NCI-H345 (cell line): Measurements from ENCODE around the gene SH2D4B.

Experiments
- DNase-seq: peaks from one replicate; lab custom pipeline; 2025; lab: John Stamatoyannopoulos, UW

Gene SH2D4B

DNA sequence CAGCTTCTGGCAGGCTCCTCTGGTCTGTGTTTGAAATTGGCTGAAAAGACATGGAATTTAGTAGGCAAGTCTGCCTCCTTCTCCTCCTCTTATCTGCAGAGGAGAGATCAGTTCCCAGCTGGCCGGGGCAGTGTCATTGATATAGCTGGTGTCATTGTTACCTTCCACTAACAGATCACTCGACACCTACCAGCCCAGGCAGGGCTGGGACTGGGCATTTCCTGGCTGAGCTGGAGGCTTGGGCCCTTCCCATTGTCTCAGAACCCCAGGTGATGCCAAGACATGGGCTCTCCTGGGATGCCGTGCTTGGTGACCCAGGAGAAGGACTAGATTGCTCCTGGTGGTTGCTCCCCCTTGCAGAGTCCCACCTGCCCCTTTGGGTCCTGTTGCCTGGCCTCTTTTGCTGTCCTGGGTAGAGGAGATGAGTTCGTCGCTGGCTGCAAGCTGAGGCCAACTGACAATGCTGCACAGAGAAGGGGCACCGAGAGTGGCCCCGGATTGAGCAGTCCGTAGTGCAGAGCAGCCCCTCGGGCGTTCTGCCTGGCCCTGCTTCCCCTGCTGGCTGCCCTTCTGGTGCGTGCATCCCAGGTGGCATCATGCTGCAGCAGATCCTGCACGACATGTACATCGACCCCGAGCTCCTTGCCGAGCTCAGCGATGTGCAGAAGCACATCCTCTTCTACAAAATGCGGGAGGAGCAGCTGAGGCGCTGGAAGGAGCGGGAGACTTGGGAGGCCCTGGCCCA is at the start of gene SH2D4B:
Gene SH2D4B, plus strand, starts transcription at position 167 of the 745 bp plus-strand sequence. Its CDS starts 430 bp downstream, at position 597.
- DNase-seq, result no peak

DNA sequence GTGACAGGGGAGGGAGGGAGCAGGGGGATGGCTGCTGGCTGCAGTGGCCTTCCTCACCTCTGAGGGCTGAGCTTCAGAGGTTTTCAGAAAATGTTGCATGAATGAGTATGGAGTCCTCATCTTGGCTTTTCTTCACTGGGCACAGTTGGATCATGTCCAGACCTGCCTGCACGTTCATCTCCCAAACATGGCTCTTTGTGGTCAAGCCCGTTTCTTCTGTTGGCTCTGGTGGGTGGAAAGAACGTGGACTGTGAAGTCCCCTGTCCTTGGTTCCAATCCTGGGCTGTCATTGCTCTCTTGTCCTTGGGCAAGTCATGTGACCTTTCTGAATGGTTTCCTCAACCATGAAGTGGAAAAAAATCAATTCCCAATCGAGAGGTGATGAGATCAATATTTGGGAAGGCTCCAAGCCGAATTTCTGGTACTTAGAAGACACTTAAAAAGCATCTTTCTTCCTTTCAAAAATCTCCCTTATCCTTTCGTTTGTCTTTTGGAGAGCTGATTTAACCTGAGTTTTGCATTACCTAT is 49.1 kb upstream of the SH2D4B start:
- no peak for DNase-seq

DNA sequence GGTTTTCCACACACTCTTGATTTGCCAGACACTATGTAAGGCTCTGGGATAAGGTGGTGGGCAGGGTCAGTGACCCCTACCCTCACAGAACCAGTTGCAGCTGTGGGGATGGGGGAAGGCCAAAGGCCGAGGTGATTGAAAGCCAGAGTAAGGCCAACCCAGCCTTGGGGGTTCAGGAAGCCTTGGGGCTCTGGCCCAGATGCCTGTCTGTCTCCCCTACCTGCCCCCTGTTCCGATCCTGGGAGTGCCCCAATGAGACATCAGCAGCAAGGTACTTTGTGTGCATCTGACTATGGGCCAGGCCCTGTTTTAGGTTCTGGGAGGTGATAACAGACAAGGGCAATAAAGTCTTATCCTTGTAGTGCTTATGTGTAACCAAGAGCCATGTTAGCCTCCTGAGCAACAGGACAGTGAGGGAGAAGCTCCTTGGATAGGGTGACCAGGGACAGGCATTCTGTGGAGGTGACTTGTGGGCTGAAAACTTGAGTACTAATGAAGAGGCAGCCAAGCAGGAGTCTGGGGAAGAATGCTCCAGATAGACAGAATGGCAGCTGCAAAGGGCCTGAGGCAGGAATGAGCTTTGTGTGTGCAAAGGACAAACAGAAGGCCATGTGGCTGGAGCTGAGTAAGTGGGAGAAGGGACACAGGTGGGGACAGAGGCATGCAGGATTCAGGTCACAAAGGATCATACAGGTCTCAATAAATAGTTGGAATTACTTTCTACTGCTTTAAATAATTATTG is 48.2 kb upstream of the SH2D4B start:
- no peak for DNase-seq

DNA sequence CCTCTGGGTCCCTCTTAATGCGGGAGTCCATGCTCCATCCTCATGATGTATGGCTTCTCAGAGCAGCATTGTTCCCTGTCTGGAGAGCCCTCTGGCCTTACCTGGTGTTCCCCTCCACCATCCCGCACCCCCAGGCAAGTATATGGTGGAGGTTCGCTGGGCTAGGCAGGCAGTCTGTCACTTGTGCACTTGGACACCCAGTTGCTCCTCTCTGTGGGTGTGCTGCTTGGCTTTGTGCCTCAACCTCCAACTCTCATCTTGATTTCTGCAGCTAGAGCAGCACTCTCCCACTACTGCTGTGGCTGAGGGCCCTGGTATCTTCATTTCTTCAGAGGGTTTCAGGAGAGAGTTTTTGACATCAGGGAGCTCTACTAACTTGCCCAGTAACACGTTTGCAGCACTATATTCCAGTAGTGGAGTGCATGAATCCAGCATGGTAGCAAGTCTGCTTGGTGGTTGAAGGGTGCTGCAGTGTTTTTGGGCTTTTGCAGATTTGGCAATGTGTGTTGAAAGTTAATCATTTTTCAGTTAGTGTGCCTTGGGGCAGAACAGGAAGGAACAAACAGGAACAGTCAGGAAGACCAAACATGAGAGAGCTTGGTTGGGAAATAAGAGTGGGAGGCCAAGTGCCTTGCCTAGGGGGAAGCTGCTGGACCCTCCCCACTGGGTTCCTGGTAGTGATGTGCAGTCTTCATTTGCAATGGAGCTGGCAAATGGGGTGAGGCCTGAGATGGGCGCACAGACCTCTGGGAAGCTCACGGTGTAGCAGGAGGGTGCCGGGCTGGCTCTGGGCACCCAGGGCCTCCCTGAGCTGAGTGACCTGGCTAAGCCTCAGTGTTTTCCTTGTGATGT is 46.2 kb upstream of the SH2D4B start:
- no peak for DNase-seq

DNA sequence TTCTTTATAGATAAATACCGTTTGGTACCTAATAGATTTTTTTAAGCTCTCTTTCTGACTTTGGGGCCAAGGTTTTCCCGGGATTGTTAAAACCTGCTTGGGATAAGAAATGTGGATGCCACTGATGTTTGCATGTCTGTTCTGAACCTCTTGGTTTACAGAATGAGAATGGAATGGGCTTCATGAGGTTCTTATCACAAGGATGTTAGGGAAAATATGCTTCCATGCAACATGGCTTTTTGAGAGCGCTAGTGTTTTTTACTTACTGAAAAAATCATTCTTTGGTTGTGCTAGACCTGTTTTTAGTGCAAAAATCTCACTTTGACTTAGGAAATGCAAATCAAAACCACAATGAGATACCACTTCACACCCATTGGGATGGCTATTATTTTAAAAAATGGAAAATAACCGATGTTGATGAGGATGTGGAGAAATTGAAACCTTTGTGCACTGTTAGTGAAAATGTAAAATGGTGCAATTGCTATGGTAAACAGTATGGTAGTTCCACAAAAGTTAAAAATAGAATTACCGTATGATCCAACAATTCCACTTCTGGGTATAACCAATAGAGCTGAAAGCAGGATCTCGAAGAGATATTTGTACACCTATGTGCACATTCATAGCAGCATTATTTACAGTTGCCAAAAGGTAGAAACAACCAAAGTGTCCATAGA is 44.7 kb upstream of the SH2D4B start:
- DNase-seq, result no peak

DNA sequence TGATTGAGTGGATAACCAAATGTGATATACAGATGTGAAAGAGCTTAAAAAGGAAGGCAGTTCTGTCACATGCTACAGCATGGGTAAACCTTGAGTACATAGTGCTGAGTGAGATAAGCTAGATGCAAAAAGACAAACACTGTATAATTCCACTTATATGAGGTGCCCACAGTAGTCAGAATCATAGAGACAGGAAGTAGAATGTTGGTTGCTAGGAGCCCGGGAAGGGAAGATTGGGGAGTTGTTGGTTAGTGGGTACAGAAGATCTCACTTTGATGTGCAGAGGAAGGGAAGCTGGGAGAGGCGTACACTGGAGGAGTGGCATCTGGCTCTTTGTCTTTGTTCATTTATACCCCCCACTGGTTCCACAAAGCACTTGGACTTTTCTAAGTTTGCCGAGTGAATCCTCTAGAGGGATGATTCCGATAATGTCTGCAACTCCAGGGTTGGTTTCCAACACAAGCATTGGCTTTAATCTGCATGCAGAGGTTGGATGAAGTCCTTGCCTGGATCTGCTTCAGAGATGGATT is 44.1 kb upstream of the SH2D4B start:
- peak; percentile 35 for DNase-seq

DNA sequence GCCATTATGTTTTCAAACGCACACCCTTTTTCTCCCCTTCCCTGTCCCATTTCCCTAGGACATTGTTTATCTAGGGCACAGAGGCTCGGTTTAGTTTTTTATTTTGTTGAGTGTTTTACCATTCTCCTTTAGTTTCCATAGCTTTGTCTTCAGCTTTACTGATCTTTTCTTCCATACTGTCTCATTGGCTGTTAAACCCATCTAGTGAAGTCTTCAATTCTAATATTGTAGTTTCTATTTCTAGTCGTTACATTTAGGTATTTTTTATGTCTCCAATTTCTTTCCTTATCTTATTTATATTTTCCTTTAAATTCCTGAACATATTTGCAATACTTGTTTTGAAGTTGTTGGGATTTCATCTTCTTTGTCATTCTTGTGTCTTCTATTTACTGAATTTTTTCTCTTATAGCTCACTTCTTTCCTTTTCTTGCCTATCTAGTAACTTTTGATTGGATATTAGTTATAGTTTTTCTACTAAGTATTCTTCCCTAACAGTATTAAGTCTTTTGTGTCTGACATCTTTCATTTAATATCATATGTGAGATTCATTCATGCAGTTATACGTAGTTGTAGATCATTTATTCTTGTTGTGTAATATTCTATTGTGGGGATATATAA is 41.0 kb upstream of the SH2D4B start:
- DNase-seq, result no peak

DNA sequence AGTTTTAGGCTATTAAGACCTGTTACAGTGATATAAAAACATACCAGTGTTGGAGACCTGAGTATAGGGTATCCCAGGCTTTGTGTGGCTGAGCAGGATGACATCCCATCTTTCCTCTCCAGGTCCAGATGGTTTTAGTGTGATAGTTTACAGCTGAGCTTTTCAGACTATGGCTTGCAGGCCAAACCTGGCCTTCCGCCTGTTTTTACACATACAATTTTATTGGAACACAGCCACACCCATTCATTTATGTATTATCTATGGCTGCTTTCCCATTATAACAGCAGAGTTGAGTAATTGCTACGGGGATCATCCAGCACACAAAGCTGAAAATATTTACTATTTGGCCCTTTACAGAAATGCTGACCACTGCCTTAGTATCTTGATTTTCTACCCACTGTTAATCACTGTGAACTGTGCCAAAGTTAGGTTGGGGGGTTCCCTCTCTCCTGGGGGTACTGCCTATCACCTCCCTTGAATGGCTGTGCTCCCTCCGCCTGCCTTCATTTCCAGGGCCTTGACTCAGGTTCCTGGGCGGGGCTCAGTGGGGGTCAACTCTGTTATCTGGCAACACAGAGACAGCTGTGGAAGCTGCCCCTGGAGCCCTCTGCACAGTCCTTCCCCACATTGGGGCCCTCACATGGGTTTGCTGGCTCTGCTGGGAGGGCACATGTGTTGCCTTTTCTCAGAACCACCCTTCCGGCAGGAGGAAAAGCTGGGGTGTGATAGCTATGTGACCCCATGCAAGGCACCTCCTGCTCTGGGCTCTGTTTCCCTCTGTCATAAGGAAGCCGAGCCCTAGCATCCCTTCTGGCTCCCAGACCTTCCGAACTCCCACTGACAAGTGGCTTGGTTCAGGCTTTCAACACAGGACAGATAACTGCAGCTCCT is 40.3 kb upstream of the SH2D4B start:
- no peak for DNase-seq

DNA sequence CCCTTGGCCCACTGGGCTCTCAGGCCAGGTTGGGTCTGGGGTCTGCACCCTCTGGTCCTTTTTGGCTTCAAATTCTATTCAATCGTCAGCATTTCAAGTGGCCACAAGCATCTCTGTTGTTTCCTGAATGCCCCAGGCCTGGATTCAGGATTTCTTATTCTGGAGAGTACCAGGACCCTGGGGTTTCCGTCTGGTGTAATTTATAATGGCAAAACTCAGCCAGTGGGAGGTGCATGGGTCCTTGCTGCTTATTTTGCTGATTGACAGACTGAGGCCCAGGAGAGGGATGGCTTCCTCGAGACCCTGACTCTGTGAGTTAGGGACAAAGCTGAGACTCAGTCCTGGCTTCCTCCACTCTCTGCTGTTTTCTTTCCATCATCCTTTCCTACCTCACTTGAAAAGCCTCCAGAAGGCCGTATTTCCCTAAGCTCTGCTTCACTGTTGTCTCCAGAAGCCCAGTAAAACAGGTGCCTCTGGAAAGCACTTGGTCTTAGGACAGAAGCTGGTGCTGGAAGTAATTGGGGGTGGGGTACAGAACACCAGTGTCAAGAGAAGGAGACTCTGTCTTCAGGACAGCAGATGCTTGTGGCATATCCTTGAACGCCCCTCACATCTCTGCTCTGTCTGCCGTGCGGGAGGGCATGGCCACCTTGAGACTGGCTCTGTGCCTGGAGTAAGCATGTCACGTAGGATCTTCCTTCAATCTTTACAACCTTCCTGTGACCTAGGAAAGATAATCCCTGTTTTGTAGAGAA is 39.4 kb upstream of the SH2D4B start:
- DNase-seq, result no peak

DNA sequence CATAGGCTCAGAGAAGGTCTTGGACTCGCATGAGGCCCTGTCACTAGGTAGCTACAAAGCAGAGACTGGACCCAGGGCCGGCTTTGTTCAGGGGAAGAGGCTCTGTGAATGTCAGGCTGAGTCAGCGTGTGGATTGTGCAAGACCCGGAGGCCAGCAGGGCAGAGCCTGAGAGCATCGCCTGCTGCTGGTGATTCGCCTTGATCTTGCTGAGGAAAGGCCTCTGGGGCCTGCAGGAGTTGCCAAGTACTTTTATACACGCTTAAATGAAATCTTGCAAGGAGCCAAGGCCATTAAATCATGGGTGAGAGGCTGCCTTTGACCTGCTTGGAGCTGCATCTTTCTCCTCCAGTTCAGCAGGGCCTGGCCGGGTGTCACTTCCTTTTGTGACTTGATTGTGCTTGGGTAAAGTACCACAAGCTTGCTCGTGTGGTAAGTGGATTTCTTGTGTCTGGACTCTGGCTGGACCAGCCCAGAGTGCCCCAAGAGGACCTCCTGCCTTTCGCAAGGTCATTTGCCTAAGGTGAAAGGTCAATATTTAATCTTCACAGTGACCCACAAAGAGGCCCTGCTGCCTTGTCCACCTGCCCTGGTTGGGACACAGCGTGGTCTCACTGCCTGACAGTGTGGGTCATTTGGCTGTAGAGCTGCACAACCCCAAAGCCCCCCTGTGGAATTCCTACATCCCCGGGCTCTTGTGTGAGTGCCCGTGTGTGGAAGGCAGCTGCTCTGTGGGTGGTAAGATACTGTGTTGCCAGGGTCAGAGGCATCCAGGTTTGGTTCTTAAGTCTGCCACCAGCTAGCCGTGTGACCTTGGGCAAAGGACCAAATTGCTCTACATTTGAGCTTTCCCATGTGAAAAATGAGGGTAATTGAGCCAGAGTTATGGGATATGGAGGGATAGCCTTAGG is 38.6 kb upstream of the SH2D4B start:
- DNase-seq, result no peak

DNA sequence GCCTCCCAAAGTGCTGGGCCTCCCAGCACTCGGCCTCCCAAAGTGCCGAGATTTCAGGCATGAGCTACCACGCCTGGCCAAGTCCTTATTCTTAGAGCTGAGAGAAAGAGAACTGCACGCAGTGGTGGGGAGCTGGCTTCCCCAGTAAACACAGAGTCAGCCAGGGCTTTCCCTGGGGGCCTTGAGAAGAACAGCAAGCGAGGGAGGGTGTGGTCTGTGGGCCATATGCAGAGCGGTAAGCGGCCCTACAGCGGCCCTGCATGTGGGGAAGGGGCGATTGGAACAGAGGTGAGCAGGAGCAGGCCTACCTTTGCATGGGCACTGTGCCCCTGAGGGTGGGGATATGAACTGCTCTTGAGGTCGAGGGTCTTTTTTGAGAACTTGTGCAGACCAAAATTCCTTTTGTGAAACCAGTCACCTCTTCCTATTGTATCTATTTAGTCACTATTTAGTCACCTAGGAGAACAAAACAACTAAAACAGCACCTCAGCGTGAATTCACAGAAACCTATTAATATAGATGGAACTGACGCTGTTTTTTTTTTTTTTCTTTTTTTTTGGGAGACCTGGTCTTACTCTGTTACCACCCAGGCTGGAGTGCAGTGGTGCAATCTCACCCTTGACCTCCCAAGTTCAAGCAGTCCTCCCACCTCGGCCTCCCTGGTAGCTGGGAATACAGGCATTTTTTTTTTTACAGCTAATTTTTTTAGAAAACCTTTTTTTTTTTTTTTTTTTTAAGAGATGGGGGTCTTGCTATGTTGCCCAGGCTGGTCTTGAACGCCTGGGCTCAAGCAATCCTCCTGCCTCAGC is 36.9 kb upstream of the SH2D4B start:
- no peak for DNase-seq

DNA sequence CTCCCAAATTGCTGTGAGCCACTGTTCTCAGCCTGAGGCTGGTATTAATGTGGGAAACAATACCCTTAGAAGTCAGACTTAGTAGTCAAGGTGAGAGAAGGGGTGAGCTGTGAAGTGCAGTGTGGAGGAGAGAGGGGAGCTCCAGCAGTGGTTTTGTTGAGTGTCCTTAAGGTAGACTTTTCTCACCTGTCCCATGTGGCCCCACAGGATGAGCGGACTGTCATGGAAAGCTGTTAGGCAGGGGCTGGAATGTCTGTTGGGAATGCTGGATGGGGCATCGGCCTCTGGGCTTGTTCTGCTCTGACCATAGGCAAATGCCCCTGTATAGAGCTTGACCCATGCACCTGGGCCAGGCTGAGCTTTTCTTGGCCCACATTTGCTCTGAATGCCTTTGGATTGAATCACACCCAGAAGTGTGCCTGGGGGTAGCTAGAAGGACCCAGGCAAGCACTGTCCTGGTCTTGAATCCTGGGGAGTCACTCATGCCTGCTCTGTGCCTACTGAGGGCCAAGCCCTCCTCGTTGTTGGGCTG is 36.3 kb upstream of the SH2D4B start:
- no peak for DNase-seq

DNA sequence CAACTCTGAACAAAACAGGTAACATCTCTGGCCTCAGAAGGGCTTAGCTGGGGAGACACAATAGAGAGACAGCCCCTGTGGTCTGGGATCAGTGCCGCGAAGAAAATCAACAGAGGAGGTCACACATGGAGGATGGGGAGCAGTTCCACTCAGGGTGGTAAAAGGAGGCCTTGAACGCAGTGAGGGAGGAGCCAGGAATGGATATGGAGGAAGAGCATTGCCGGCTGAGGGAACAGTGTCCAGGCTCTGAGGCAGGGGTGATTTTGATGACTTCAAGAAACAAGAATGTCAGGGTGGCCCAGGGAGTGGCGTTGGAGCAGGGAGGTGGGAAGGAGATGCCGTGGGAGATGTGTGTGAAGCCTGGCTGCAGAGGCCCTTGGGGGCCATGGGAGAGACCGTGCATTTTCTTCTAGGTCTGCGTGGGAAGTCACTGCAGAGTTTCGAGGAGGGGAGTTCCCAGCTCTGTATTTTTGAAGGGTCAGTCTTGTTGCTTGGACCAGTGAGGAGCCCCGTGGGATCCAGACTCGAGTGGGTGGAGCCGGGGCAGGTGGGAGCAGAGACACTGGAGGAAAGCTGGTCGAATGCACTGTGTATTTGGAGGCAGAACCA is 35.7 kb upstream of the SH2D4B start:
- no peak for DNase-seq

DNA sequence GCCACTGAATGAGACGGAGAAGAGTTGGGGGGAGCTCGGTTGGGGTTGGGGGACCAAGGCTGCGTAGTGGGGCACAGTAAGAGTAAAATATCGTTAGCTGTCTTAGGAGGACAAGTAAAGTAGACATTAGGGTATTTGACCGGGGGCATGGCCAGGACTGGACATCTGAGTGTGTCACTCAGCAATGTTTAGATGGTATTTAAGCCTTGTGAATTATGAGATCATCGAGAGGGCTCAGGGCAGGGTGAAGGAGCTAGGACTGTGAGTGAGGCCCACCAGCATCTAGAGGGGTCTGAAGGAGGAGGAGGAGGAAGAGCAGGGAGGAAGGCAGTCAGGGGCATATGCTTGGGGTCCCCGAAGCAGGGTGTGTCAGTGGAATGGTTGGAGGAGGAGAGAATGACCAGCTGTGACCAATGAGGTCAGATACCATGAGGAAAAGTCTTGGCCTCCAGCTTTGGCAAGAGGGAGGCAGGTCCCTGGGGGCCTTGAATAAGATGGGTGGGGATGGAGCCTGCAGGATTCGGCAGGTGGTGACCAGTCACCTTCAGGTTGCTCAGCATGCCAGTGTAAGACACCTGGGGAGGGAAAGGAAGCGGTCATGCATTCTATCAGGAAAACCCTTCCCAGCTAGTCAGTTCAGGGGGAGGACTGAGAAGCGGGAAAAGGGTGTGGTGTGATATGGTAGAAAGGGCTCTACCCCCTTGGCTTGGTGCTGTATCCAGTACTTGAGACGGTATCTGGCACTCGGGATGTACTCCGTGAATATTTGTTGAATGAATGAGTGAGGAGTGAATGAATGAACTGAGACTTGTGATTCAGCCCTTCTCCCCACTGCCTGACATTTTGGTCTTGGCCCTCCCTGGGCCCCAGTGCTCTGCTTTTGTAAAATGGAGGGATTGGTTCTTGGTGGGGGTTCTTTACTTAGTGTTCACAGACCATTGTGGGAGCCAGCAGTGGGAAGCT is 34.8 kb upstream of the SH2D4B start:
- DNase-seq, result no peak

DNA sequence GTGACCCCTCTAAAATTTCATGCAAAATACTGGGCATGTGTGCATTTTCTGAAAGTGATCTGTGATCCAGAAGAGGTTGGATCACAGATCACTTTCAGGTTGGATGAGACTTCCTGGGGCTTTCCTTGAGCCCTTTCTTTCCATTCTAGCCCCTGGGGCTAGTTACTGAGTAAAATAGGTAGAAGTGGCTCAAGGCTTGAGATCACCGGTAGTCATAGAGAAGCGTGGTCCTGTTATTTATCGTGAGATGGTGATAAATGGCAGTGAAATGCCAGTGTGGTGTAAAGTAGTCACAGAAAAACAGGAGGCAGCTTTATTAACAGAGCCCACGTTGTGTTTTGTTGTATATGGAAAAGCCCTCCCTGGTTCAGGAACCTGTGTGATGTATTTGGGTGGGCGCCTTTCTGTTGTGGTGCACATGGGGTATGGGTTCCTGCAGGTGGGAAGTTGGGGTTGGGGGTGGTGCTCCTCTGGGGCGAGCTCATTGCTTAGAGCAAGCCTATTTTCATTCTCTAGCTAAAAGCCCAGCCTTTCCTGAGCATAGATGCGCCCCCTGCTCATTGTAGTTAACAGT is 34.0 kb upstream of the SH2D4B start:
- no peak for DNase-seq
